K562 (cell line): Measurements from ENCODE around the gene KNDC1. TPM values are rescaled to one million over a fixed set of nuclear protein-coding genes. Genes with fewer than 3 reads are reported as not detected.

Experiments
- ATAC-seq: fragments of 200-7000 bp; cut with Tn5 transposase; 3 replicates; pipeline ENCODE4 v1.9.1; 2020; ENCODE audit warnings: moderate library complexity
- BruUV-seq: library from RNA; stranded (reverse); fragments of 400-500 nt; replicated peaks from 2 replicates; lab custom pipeline; 2021; lab: Mats Ljungman, UMichigan
- CTCF ChIA-PET: fragments of 300-600 bp; formaldehyde crosslinking; extraction: SDS; loops from one replicate; lab custom pipeline; 2021; ENCODE audit warnings: low intra/inter-chr PET ratio; lab: Yijun Ruan, JAX
- POLR2A ChIA-PET: fragments of 300-600, 350-650 bp; sonication (Branson Sonifier 250); formaldehyde crosslinking; extraction: SDS; loops from one replicate; lab custom pipeline; 2021; ENCODE audit warnings: antibody characterized with exemption, inconsistent platforms; lab: Yijun Ruan, JAX
- DNase-seq, 4 experiments: peaks; one replicate each; pipeline versions ENCODE4 v3.0.0 to v3.0.0-alpha.2; 2011 to 2018; ENCODE audit warnings: low spot score in 3 of 4, mixed read lengths in 3 of 4; ENCODE audit errors: extremely low read depth in 1 of 4
- FAIRE-seq: peaks from 2 replicates; lab custom pipeline; 2011; peaks lifted over from hg19 to GRCh38; lab: Jason Lieb, UNC
- H2AFZ ChIP-seq: 2 replicates; pipeline ENCODE4 v1.6.0; 2011; ENCODE audit warnings: low read depth, low read length, control low read depth, inconsistent platforms
- H3K27ac ChIP-seq: fragments of 200-600 bp; 3 replicates; pipeline ENCODE4 v1.8.0; 2011; ENCODE audit warnings: low read depth, mild to moderate bottlenecking, control low read depth, inconsistent platforms, low read length, moderate library complexity, mixed read lengths; ENCODE audit errors: extremely low read depth
- H3K27me3 ChIP-seq, 2 experiments: fragments of 300-600 bp in 1 of 2; 2 replicates in 1 of 2; 3 replicates in 1 of 2; pipeline versions ENCODE4 v1.6.0 to v1.8.0; 2011; ENCODE audit warnings: inconsistent platforms in 2 of 2, low read length in 2 of 2, mild to moderate bottlenecking in 1 of 2, mixed read lengths in 1 of 2, moderate library complexity in 1 of 2; ENCODE audit not compliant: control insufficient read depth in 2 of 2, insufficient read depth in 2 of 2
- H3K36me3 ChIP-seq: fragments of 300-600 bp; 3 replicates; pipeline ENCODE4 v1.8.0; 2011; ENCODE audit warnings: mild to moderate bottlenecking, low read length, inconsistent platforms; ENCODE audit not compliant: control insufficient read depth, insufficient read depth
- H3K4me1 ChIP-seq, 2 experiments: fragments of 200-600 bp in 1 of 2; replicated peaks in 1 of 2; 2 replicates in 1 of 2; 3 replicates in 1 of 2; pipeline versions ENCODE4 v1.5.1 to v1.8.0; 2011; ENCODE audit warnings: inconsistent platforms in 2 of 2, low read length in 2 of 2, mild to moderate bottlenecking in 1 of 2, mixed read lengths in 1 of 2, moderate library complexity in 1 of 2; ENCODE audit not compliant: control insufficient read depth in 2 of 2, insufficient read depth in 2 of 2
- H3K4me2 ChIP-seq: 2 replicates; pipeline ENCODE4 v1.6.1; 2011; ENCODE audit warnings: low read length, control low read depth, inconsistent platforms, mixed read lengths; ENCODE audit not compliant: insufficient read depth
- H3K4me3 ChIP-seq: fragments of 200-600 bp; sonication (generic), shearing (Covaris generic); 2 replicates; pipeline ENCODE4 v1.5.1; 2016; ENCODE audit warnings: control low read depth, inconsistent platforms
- H3K79me2 ChIP-seq: fragments of 200-600 bp; 3 replicates; pipeline ENCODE4 v1.8.0; 2011; ENCODE audit warnings: low read length, inconsistent platforms; ENCODE audit not compliant: control insufficient read depth, insufficient read depth
- H3K9ac ChIP-seq, 2 experiments: 2 replicates each; pipeline versions ENCODE4 v1.6.0 to v1.6.1; 2011; ENCODE audit warnings: low read depth in 2 of 2, low read length in 2 of 2, control low read depth in 1 of 2, inconsistent platforms in 1 of 2, mild to moderate bottlenecking in 1 of 2, mixed read lengths in 1 of 2; ENCODE audit not compliant: insufficient read depth in 1 of 2
- H3K9me1 ChIP-seq: one replicate; pipeline ENCODE4 v1.6.0; 2011; ENCODE audit warnings: inconsistent platforms, mild to moderate bottlenecking, low read length, moderate library complexity; ENCODE audit not compliant: control insufficient read depth, insufficient read depth
- H3K9me3 ChIP-seq: replicated peaks from 2 replicates; pipeline ENCODE4 v1.5.1; 2011; ENCODE audit warnings: low read depth, low read length, inconsistent platforms; ENCODE audit not compliant: control insufficient read depth, insufficient read depth
- H4K20me1 ChIP-seq: replicated peaks from 2 replicates; pipeline ENCODE4 v1.6.1; 2011; ENCODE audit warnings: low read length, inconsistent platforms, mixed read lengths; ENCODE audit not compliant: control insufficient read depth, insufficient read depth
- ADNP ChIP-seq: fragments of 200-800 bp; sonication (Bioruptor generic); IDR thresholded peaks from 2 replicates; pipeline ENCODE4 v1.6.1; 2016; ENCODE audit warnings: missing genetic modification characterization, missing compliant biosample characterization
- EGR1 ChIP-seq: fragments of 450-650 bp; conservative IDR thresholded peaks from 2 replicates; pipeline ENCODE4 v1.6.1; 2017; ENCODE audit warnings: mild to moderate bottlenecking
- ELK1 ChIP-seq: sonication (generic); formaldehyde crosslinking; IDR thresholded peaks from 2 replicates; pipeline ENCODE4 v1.8.1; 2022; ENCODE audit warnings: missing genetic modification reagents
- ETS2 ChIP-seq: IDR thresholded peaks from 2 replicates; pipeline ENCODE4 v1.6.1; 2016; ENCODE audit warnings: borderline replicate concordance, missing genetic modification characterization, mild to moderate bottlenecking, moderate library complexity, missing compliant biosample characterization; ENCODE audit not compliant: poor library complexity, severe bottlenecking
- HNRNPL ChIP-seq: fragments of 200-400 bp; formaldehyde crosslinking; IDR thresholded peaks from 2 replicates; pipeline ENCODE4 v1.6.1; 2017; ENCODE audit warnings: low read depth, mild to moderate bottlenecking, low read length
- KAT8 ChIP-seq: fragments of 450-650 bp; IDR thresholded peaks from 2 replicates; pipeline ENCODE4 v1.6.1; 2016; ENCODE audit warnings: low read depth, mild to moderate bottlenecking
- MCM5 ChIP-seq: fragments of 450-650 bp; IDR thresholded peaks from 2 replicates; pipeline ENCODE4 v1.6.1; 2016; ENCODE audit warnings: low read depth
- MEF2D ChIP-seq: conservative IDR thresholded peaks from 2 replicates; pipeline ENCODE4 v1.6.1; 2016; ENCODE audit warnings: low read depth, missing genetic modification characterization, missing compliant biosample characterization
- PML ChIP-seq: IDR thresholded peaks from 2 replicates; pipeline ENCODE4 v1.6.1; 2012; ENCODE audit warnings: low read length, inconsistent platforms
- U2AF2 ChIP-seq: fragments of 200-400 bp; formaldehyde crosslinking; optimal IDR thresholded peaks from 2 replicates; pipeline ENCODE3; 2017; ENCODE audit warnings: low read depth, mild to moderate bottlenecking, low read length
- ZKSCAN8 ChIP-seq: fragments of 200-800 bp; sonication (Bioruptor generic); IDR thresholded peaks from 2 replicates; pipeline ENCODE4 v1.6.1; 2016; ENCODE audit warnings: missing genetic modification characterization, missing compliant biosample characterization
- WGBS: fragments of 100-300 bp; shearing (Covaris generic); methylation state at CpG from one replicate; pipeline ENCODE4 v1.1.6; 2016; ENCODE audit warnings: low coverage, mixed read lengths; ENCODE audit not compliant: insufficient coverage; ENCODE audit errors: missing lambda C conversion rate; 5-methylcytosine and 5-hydroxymethylcytosine counted together
- in situ Hi-C: fragments of 300-500 bp; cut with MboI; formaldehyde crosslinking; loops from 4 replicates; pipeline ENCODE4 v1.15.0; 2018; ENCODE audit warnings: inconsistent platforms, mixed read lengths
- intact Hi-C: fragments of 100-400 bp; cut with micrococcal nuclease; formaldehyde crosslinking; loops from 2 replicates; pipeline ENCODE4 v1.14.2; 2022
- polyA plus RNA-seq, 8 experiments: library from polyadenylated mRNA; depleted of rRNA in 4 of 8; stranded (reverse) in 5 of 8; unstranded in 3 of 8; fragments of >200 nt; fragmentation: Nextera tagmentation in 2 of 8; fragmentation: Illumina TruSeq in 1 of 8; extraction: Ambion mirVana in 2 of 8; extraction: Trizol in 1 of 8; gene quantifications; 2 replicates each; pipeline versions ENCODE4 v1.2.1 to v1.2.3, GENCODE V29; 2011 to 2014; ENCODE audit warnings: inconsistent platforms in 1 of 8, missing spikeins in 1 of 8
- total RNA-seq, 7 experiments: library from RNA; depleted of rRNA in 6 of 7; stranded (reverse); fragments of >200 nt in 6 of 7; fragmentation: Illumina TruSeq in 2 of 7; extraction: Trizol in 2 of 7; gene quantifications; 2 replicates each; pipeline versions ENCODE4 v1.2.1 to v1.2.3, GENCODE V29; 2011 to 2021; ENCODE audit warnings: low replicate concordance in 1 of 7
- TF ChIP-seq, protein P1 (sequence below): IDR thresholded peaks from 2 replicates; pipeline ENCODE4 v1.6.1; 2016; ENCODE audit warnings: missing genetic modification characterization, missing compliant biosample characterization

KNDC1 gene
- total and polyA plus RNA-seq, 9 of the 15 experiments (the other 6 are each of a cell fraction or from before 2014, with no cell fraction given) = 0.07 to 0.26 (median 0.11) TPM; not detected in 6

- intact Hi-C loops = no loop called here
- TF ChIP-seq, protein P1, sequence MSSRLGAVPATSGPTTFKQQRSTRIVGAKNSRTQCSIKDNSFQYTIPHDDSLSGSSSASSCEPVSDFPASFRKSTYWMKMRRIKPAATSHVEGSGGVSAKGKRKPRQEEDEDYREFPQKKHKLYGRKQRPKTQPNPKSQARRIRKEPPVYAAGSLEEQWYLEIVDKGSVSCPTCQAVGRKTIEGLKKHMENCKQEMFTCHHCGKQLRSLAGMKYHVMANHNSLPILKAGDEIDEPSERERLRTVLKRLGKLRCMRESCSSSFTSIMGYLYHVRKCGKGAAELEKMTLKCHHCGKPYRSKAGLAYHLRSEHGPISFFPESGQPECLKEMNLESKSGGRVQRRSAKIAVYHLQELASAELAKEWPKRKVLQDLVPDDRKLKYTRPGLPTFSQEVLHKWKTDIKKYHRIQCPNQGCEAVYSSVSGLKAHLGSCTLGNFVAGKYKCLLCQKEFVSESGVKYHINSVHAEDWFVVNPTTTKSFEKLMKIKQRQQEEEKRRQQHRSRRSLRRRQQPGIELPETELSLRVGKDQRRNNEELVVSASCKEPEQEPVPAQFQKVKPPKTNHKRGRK = no peak
- TF ChIP-seq MCM5 = no peak
- TF ChIP-seq EGR1 = peak; percentile 41; the same call in 1 of the 2 replicates
- peak; percentile 97 for TF ChIP-seq HNRNPL
- TF ChIP-seq U2AF2 = no peak
- TF ChIP-seq MEF2D (tag) = no peak
- no peak for TF ChIP-seq KAT8
- no peak for TF ChIP-seq PML
- TF ChIP-seq ZKSCAN8 (CRISPR knock-in tag) = no peak
- TF ChIP-seq ADNP = no peak
- TF ChIP-seq ETS2 (tag) = no peak
- no peak for TF ChIP-seq ELK1 (CRISPR knock-in tag)
- Histone ChIP-seq H3K4me3 (no peak overlapping the region), H2AFZ (no peak overlapping the region), H3K79me2 (no peaks in the 10 kb centered on the region), H3K4me2 (no peak overlapping the region), H3K9ac (no peak overlapping the region), H4K20me1 (no peaks in the 10 kb centered on the region), H3K9me1 (no peaks in the 10 kb centered on the region), H3K36me3 (no peaks in the 10 kb centered on the region), H3K27me3 (peaks cover 2 to 58% of the 10 kb centered on the region in 2 experiments; a peak in 4 of 5 replicates), H3K4me1 (peaks cover 0 to 19% of the 10 kb centered on the region in 2 experiments; a peak in 2 of 5 replicates), H3K9me3 (no peaks in the 10 kb centered on the region; the same call in 1 of the 2 replicates), H3K27ac (no peak overlapping the region)
- ChIA-PET POLR2A (interaction anchor here (0.6 to 0.7 kb wide), 2 partner anchors 10 to 263 kb away, joined by 3 to 4 read pairs; no protein-coding TSS in a partner anchor), CTCF (no interaction called here)
- ATAC-seq = no peak
- in situ Hi-C loops = no loop called here
- BruUV-seq = no TSS peak
- FAIRE-seq = no peak
- DNase-seq = no peak
- WGBS = 15% methylated on average over 27 of the region's 66 CpGs
These were observed 23.0 kb downstream of the KNDC1 start for GRCh38 chr10:133182791-133183645.
